Activated CD4-positive, alpha-beta T cell treated with anti-CD3 and anti-CD28 coated beads, Interleukin-2, amount 50 U/mL, for 16 hours (primary cell): Measurements from ENCODE around the gene C19orf85.
A peak's percentile ranks its signal among the peaks of the same experiment; 100 is the strongest.
"Not testable (repeated sequence)": the region's sequence is repeated elsewhere in the genome, so short reads cannot be mapped to it uniquely, and the experiment has no call there.

ENCODE experiments used
- DNase-seq: peaks from one replicate; pipeline ENCODE4 v3.0.0-alpha.2; 2020

Gene C19orf85

GRCh38 chr19:55436847-55437246 lies 27.7 kb downstream of the C19orf85 start:
- no peak for DNase-seq

- DNase-seq, result no peak
Measured at GRCh38 chr19:55435020-55435419, 29.5 kb downstream of the C19orf85 start.

DNA sequence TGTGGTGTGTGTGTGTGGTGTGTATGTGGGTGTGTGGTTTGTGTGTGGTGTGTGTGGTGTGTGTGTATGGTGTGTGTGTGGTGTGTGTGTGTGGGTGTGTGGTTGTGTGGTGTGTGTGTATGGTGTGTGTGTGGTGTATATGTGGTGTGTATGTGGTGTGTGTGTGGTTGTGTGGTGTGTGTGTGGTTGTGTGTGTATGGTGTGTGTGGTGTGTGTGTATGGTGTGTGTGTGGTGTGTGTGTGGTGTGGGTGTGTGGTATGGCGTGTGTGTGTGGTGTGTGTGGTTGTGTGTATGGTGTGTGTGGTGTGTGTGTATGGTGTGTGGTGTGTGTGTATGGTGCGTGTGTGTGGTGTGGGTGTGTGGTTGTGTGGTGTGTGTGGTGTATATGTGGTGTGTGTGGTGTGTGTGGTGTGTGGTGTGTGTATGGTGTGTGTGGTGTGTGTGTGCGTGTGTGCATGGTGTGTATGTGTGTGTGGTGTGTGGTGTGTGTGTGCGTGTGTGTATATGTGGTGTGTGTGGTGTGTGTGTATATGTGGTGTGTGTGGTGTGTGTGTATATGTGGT lies 30.1 kb downstream of the C19orf85 start:
- DNase-seq, result no peak

DNA sequence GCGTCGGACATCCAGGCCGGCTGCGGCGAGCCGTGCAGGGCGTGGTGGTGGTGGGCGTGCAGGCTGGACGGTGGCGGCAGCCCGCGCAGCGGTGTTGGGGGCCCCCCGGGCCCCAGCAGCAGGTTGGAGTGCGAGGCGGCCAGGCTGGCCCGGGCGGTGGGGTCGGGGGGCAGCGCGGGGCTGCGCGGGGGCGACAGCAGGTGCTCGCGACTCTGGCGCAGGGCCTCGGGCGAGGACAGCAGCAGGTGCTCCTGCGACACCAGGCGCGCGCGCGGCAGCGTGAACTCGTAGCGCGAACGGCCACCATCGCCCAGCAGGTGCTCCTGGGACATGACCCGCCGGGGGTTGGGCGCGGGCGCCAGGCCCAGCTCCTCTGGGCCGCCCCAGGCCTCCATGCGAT lies 31.3 kb downstream of the C19orf85 start:
- no peak for DNase-seq

GRCh38 chr19:55432241-55432959 lies 32.2 kb downstream of the C19orf85 start:
- no peak for DNase-seq

DNA sequence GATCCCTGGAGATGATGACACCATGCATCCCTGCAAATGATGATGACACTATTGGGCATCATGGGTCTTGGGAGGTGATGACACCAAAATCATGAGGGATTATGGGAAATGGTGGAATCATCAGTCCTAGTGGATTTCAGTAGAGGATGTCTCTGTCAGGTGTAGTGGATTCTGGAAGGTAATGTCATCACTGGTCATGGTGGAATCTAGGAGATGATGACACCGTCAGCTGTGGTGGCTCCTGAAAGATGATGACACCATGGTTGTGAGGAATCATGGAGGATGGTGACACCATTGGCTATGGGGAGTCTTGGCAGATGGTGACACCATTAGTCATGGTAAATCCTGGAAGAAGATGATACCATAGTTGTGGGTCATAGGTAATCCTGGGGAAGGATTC lies 33.4 kb downstream of the C19orf85 start:
- no peak for DNase-seq

- DNase-seq, result no peak
Measured at GRCh38 chr19:55426042-55426441, 38.5 kb downstream of the C19orf85 start.

- no peak for DNase-seq
Measured at GRCh38 chr19:55424518-55424917, 40.0 kb downstream of the C19orf85 start.

DNA sequence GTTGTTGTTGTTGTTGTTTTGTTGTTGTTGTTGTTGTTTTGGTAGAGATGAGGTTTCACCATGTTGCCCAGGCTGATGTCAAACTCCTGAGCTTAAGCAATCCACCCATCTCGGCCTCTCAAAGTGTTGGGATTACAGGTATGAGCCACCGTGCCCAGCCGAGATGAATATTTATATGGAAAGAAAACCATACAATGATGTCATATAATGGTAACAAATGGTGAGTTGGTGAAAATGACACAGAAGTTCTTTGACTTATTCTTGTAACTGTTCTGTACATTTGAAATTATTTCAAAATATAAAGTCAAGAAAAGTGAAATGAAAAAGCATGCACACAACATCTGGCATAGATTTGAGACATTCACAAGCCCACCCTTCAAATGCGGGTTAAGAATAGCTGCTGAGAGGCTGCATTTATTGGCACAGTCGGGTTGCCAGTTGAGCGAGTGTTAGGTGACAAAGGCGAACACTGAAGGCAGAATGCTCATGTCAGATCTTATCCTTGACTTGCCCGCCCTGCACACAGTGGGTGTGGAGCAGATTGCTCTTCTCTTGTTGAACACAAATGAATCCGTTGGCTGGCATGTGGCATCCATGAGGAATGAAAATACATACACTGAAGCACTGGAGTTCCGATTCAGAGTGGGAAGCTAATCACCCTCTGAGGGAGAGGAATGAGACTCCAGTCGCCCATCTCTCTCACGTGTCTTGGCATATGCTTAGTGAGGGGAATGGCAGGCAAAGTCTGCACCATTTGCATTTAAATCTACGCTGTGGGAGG lies 41.1 kb downstream of the C19orf85 start:
- DNase-seq, result no peak

DNA sequence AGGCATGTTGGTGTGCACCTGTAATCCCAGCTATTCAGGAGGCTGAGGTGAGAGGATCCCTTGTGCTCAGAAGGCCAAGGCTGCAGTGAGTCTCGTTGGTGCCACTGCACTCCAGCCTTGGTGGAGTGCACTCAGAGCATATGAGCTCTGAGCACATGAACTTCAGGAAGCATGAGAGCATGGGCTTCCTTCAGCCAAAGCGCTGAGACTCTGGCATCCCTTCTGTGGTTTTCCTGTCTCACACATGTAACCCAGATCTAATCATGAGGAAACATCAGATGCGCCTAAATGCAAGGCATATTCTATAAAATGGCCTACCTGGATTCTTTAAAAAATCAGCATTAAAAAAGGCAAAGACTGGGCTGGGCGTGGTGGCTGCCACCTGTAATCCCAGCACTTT lies 43.3 kb downstream of the C19orf85 start:
- DNase-seq, result not testable (repeated sequence)

GRCh38 chr19:55419624-55420236 lies 44.8 kb downstream of the C19orf85 start:
- no peak for DNase-seq

- no peak for DNase-seq
Measured at GRCh38 chr19:55419103-55419502, 45.4 kb downstream of the C19orf85 start.

GRCh38 chr19:55418185-55418584 lies 46.4 kb downstream of the C19orf85 start:
- peak; percentile 66 for DNase-seq
